H1 (cell line): ENCODE results near the gene GALNT11. TPM values are rescaled to one million over a fixed set of nuclear protein-coding genes. Genes with fewer than 3 reads are reported as not detected.

Experiments used
- CHD2 ChIP-seq: IDR thresholded peaks from 2 replicates; pipeline ENCODE4 v1.6.1; 2012; ENCODE audit warnings: low read length, improper control_type of control experiment
- EGR1 ChIP-seq: IDR thresholded peaks from 2 replicates; pipeline ENCODE4 v1.6.1; 2011; ENCODE audit warnings: low read depth, low read length, borderline replicate concordance
- JUND ChIP-seq: IDR thresholded peaks from 2 replicates; pipeline ENCODE4 v1.6.1; 2011; ENCODE audit warnings: mild to moderate bottlenecking, improper control_type of control experiment, low read length
- RAD21 ChIP-seq, 2 experiments: IDR thresholded peaks in 1 of 2; conservative IDR thresholded peaks in 1 of 2; 2 replicates each; pipeline ENCODE4 v1.6.1; 2011; ENCODE audit warnings: low read depth in 2 of 2, low read length in 2 of 2, improper control_type of control experiment in 1 of 2, inconsistent platforms in 1 of 2, mild to moderate bottlenecking in 1 of 2, moderate library complexity in 1 of 2
- SP2 ChIP-seq: IDR thresholded peaks from 2 replicates; pipeline ENCODE4 v1.6.1; 2012; ENCODE audit warnings: mild to moderate bottlenecking, low read length, inconsistent platforms
- TBP ChIP-seq: IDR thresholded peaks from 2 replicates; pipeline ENCODE4 v1.6.1; 2011; ENCODE audit warnings: low read depth, low read length, improper control_type of control experiment
- TEAD4 ChIP-seq: IDR thresholded peaks from 2 replicates; pipeline ENCODE4 v1.6.1; 2012; ENCODE audit warnings: low read depth, low read length, inconsistent platforms, mixed read lengths
- polyA plus RNA-seq, 7 experiments: library from polyadenylated mRNA; depleted of rRNA in 3 of 7; stranded (reverse) in 5 of 7; unstranded in 2 of 7; fragments of >200 nt in 5 of 7; fragments of 200-250 nt in 2 of 7; gene quantifications; 1 replicate in 5 of 7; 2 replicates in 1 of 7; 4 replicates in 1 of 7; pipeline versions ENCODE4 v1.2.1 to v1.2.3, GENCODE V29; 2011 to 2013; ENCODE audit warnings: missing spikeins in 2 of 7, mixed read lengths in 2 of 7
- total RNA-seq: library from RNA; stranded (reverse); fragmentation: NEBNext Ultra II Directional; extraction: Animal tissue kit (Norgen Biotek cat#: 25700); gene quantifications from 2 replicates; pipeline ENCODE4 v1.2.1, GENCODE V29; 2021
- TF ChIP-seq, protein P1 (sequence below): IDR thresholded peaks from 2 replicates; pipeline ENCODE4 v1.6.1; 2011; ENCODE audit warnings: low read depth, mild to moderate bottlenecking, low read length; ENCODE audit not compliant: insufficient read depth

Gene GALNT11
- total and polyA plus RNA-seq, 2 of the 8 experiments (the other 6 are each of a cell fraction or from before 2014, with no cell fraction given) = 20.5 to 23.2 TPM

DNA sequence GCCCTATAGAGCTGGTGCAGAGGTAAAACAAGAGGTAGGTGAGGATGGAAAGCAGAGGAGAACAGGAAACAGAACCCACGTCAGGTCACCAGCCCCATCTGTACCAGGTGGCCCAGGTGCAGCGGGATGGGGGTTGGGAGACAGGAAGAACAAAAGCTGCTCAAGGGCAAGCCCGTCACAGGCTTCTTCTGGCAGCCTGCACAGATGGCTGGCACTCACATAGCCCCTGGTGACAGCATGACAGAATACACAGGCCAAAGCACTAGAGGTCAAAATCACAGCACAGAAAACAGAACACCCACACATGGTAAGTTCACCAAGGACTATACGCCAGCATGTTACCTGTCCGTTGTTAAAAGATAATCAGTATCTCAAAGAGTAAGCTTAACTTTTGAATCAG is 126.8 kb downstream of the GALNT11 start (continued):
- no peak for TF ChIP-seq TEAD4
- TF ChIP-seq TBP = no peak
- TF ChIP-seq JUND = no peak
- TF ChIP-seq CHD2 = no peak
- TF ChIP-seq RAD21 (IDR thresholded peaks at IDR 0.05 in 1 of 2, conservative IDR thresholded peaks at IDR 0.05 in 1 of 2; ENCODE audit: low read depth in 2 of 2, low read length in 2 of 2) = no peak
- TF ChIP-seq SP2 = no peak
- TF ChIP-seq, protein P1, sequence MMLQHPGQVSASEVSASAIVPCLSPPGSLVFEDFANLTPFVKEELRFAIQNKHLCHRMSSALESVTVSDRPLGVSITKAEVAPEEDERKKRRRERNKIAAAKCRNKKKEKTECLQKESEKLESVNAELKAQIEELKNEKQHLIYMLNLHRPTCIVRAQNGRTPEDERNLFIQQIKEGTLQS = no peak
- TF ChIP-seq EGR1 = no peak
